DND-41 (cell line): Measurements from ENCODE around the gene CACNA2D3.

Source experiments
- CTCF ChIP-seq: IDR thresholded peaks from 2 replicates; pipeline ENCODE4 v1.5.1; 2012; ENCODE audit warnings: borderline replicate concordance, low read length, moderate library complexity, mild to moderate bottlenecking; ENCODE audit not compliant: poor library complexity, severe bottlenecking; ENCODE audit errors: extremely low read depth
- EZH2 ChIP-seq: IDR thresholded peaks from 3 replicates; pipeline ENCODE4 v1.6.1; 2012; ENCODE audit warnings: borderline replicate concordance, low read depth, mild to moderate bottlenecking, moderate library complexity, low read length, inconsistent platforms; ENCODE audit not compliant: severe bottlenecking

GRCh38 chr3:54853573-54854404 is 731.4 kb downstream of the CACNA2D3 start:
- TF ChIP-seq CTCF (peak; percentile 84), EZH2 (no peak)
